Retinal pigment epithelial cell (primary cell): ENCODE results near the gene DRG2.

Experiments used
- DNase-seq: peaks from one replicate; pipeline ENCODE4 v3.0.0-alpha.2; 2010; ENCODE audit warnings: low read depth
- H3K4me3 ChIP-seq: 2 replicates; pipeline ENCODE4 v1.5.1; 2011; ENCODE audit warnings: mild to moderate bottlenecking, low read length, control low read depth, moderate library complexity
- CTCF ChIP-seq: conservative IDR thresholded peaks from 2 replicates; pipeline ENCODE4 v1.5.1; 2011; ENCODE audit warnings: low read depth, low read length, control low read depth, inconsistent platforms

The DRG2 gene

GRCh38 chr17:18100616-18101015 is 12.9 kb downstream of the DRG2 start:
- DNase-seq: no peak
- H3K4me3 ChIP-seq: no peak overlapping the region
- TF ChIP-seq CTCF: no peak

GRCh38 chr17:18101828-18102227 is 14.1 kb downstream of the DRG2 start:
- DNase-seq: no peak
- TF ChIP-seq CTCF: no peak
- H3K4me3 ChIP-seq: no peak overlapping the region

GRCh38 chr17:18102640-18103039 is 14.9 kb downstream of the DRG2 start:
- H3K4me3 ChIP-seq: no peak overlapping the region
- DNase-seq: no peak
- TF ChIP-seq CTCF: no peak

- H3K4me3 ChIP-seq: no peak overlapping the region
- TF ChIP-seq CTCF: no peak
- no peak for DNase-seq
Observed at GRCh38 chr17:18105027-18105426, 17.3 kb downstream of the DRG2 start.

- no peak for TF ChIP-seq CTCF
- DNase-seq: no peak
Observed at GRCh38 chr17:18105595-18105994, 17.8 kb downstream of the DRG2 start.

GRCh38 chr17:18106211-18106610 is 18.5 kb downstream of the DRG2 start:
- TF ChIP-seq CTCF: no peak
- no peak overlapping the region for H3K4me3 ChIP-seq
- no peak for DNase-seq

More at GRCh38 chr17:18105595-18105994, 17.8 kb downstream of the DRG2 start:
- H3K4me3 ChIP-seq: no peak overlapping the region

- no peak for TF ChIP-seq CTCF
- DNase-seq: no peak
- no peak overlapping the region for H3K4me3 ChIP-seq
Observed at GRCh38 chr17:18107061-18107790, 19.5 kb downstream of the DRG2 start.
